OCI-LY1 (cell line): ENCODE data around the gene PRKCB.
"Not testable (repeated sequence)": the region's sequence is repeated elsewhere in the genome, so short reads cannot be mapped to it uniquely, and the experiment has no call there.

Experiments
- H2AFZ ChIP-seq: fragments of 200-600 bp; sonication (generic), shearing (Covaris generic); 2 replicates; pipeline ENCODE4 v1.6.0; 2014; ENCODE audit warnings: antibody characterized with exemption, mild to moderate bottlenecking, low read length
- H3F3A ChIP-seq: fragments of 200-600 bp; sonication (generic), shearing (Covaris generic); 2 replicates; pipeline ENCODE4 v1.6.0; 2014; ENCODE audit warnings: mild to moderate bottlenecking, antibody characterized with exemption, low read length, moderate library complexity; ENCODE audit not compliant: insufficient read depth
- H3K27ac ChIP-seq: fragments of 200-600 bp; sonication (generic); 2 replicates; pipeline ENCODE4 v1.5.1; 2014; ENCODE audit warnings: low read length, mixed run types, mild to moderate bottlenecking, low read depth; ENCODE audit not compliant: poor library complexity, severe bottlenecking
- H3K27me3 ChIP-seq: fragments of 200-600 bp; sonication (generic); 2 replicates; pipeline ENCODE4 v1.6.0; 2014; ENCODE audit warnings: antibody characterized with exemption, mild to moderate bottlenecking, low read length, moderate library complexity; ENCODE audit not compliant: insufficient read depth
- H3K36me3 ChIP-seq: fragments of 200-600 bp; sonication (generic); 2 replicates; pipeline ENCODE4 v1.6.1; 2014; ENCODE audit warnings: mild to moderate bottlenecking, antibody characterized with exemption, low read length, moderate library complexity, mixed read lengths; ENCODE audit not compliant: insufficient read depth
- H3K4me1 ChIP-seq: fragments of 200-600 bp; sonication (generic); 2 replicates; pipeline ENCODE4 v1.5.1; 2014; ENCODE audit warnings: mild to moderate bottlenecking, low read length, moderate library complexity; ENCODE audit not compliant: insufficient read depth, severe bottlenecking
- H3K4me2 ChIP-seq: fragments of 200-600 bp; sonication (generic), shearing (Covaris generic); 2 replicates; pipeline ENCODE4 v1.6.1; 2014; ENCODE audit warnings: low read length
- H3K4me3 ChIP-seq: fragments of 200-600 bp; sonication (generic); 2 replicates; pipeline ENCODE4 v1.5.1; 2014; ENCODE audit warnings: low read length, low read depth, mild to moderate bottlenecking, mixed read lengths; ENCODE audit not compliant: poor library complexity, severe bottlenecking
- H3K79me2 ChIP-seq: fragments of 200-600 bp; shearing (Covaris generic); 2 replicates; pipeline ENCODE4 v1.6.1; 2016; ENCODE audit warnings: mixed run types, low read length, mixed read lengths; ENCODE audit not compliant: insufficient read depth
- H3K9ac ChIP-seq: fragments of 200-600 bp; sonication (generic), shearing (Covaris generic); 2 replicates; pipeline ENCODE4 v1.6.1; 2014; ENCODE audit warnings: mild to moderate bottlenecking, low read length, mixed read lengths
- H3K9me2 ChIP-seq: fragments of 200-600 bp; sonication (generic), shearing (Covaris generic); 2 replicates; pipeline ENCODE4 v1.6.1; 2014; ENCODE audit warnings: low read depth, mild to moderate bottlenecking, low read length, mixed read lengths
- H3K9me3 ChIP-seq: fragments of 200-600 bp; shearing (Covaris generic); 2 replicates; pipeline ENCODE4 v1.6.1; 2014; ENCODE audit warnings: low read length, mixed read lengths
- H4K20me1 ChIP-seq: fragments of 200-600 bp; sonication (generic), shearing (Covaris generic); 2 replicates; pipeline ENCODE4 v1.6.0; 2016; ENCODE audit warnings: mild to moderate bottlenecking, low read length; ENCODE audit not compliant: insufficient read depth
- CTCF ChIP-seq: fragments of 200-600 bp; sonication (generic), shearing (Covaris generic); IDR thresholded peaks from 2 replicates; pipeline ENCODE4 v1.5.1; 2017; ENCODE audit warnings: mild to moderate bottlenecking, antibody characterized with exemption, low read length, moderate library complexity, mixed read lengths
- EZH2 ChIP-seq: fragments of 200-600 bp; sonication (generic), shearing (Covaris generic); IDR thresholded peaks from 2 replicates; pipeline ENCODE4 v1.8.0; 2017; ENCODE audit warnings: borderline replicate concordance, mixed run types, mild to moderate bottlenecking, antibody characterized with exemption, low read length, moderate library complexity, mixed read lengths

The PRKCB gene

GRCh38 chr16:24234737-24235136 lies 399.0 kb downstream of the PRKCB start:
- TF ChIP-seq EZH2 = no peak
- no peak for TF ChIP-seq CTCF
- no peaks in the 10 kb centered on the region for H3F3A ChIP-seq
- no peaks in the 10 kb centered on the region for H3K79me2 ChIP-seq
- no peaks in the 10 kb centered on the region for H3K4me1 ChIP-seq
- no peak overlapping the region for H2AFZ ChIP-seq
- H3K4me3 ChIP-seq = no peak overlapping the region
- H3K27me3 ChIP-seq = no peaks in the 10 kb centered on the region
- no peaks in the 10 kb centered on the region for H3K36me3 ChIP-seq
- no peak overlapping the region for H3K27ac ChIP-seq
- no peak overlapping the region for H3K4me2 ChIP-seq
- no peaks in the 10 kb centered on the region for H3K9me2 ChIP-seq
- H4K20me1 ChIP-seq = no peaks in the 10 kb centered on the region
- no peak overlapping the region for H3K9ac ChIP-seq
- no peaks in the 10 kb centered on the region; the same call in 1 of the 2 replicates for H3K9me3 ChIP-seq

GRCh38 chr16:24235806-24236205 lies 400.0 kb downstream of the PRKCB start:
- no peak overlapping the region for H2AFZ ChIP-seq
- H3F3A ChIP-seq = no peaks in the 10 kb centered on the region
- H4K20me1 ChIP-seq = no peaks in the 10 kb centered on the region
- TF ChIP-seq EZH2 = no peak
- TF ChIP-seq CTCF = no peak
- H3K4me2 ChIP-seq = no peak overlapping the region
- no peaks in the 10 kb centered on the region for H3K27me3 ChIP-seq
- H3K4me1 ChIP-seq = no peaks in the 10 kb centered on the region
- no peaks in the 10 kb centered on the region for H3K36me3 ChIP-seq
- no peaks in the 10 kb centered on the region; the same call in 1 of the 2 replicates for H3K9me3 ChIP-seq
- no peaks in the 10 kb centered on the region for H3K79me2 ChIP-seq
- H3K27ac ChIP-seq = no peak overlapping the region
- no peak overlapping the region for H3K9ac ChIP-seq
- H3K9me2 ChIP-seq = no peaks in the 10 kb centered on the region
- no peak overlapping the region for H3K4me3 ChIP-seq

GRCh38 chr16:24238846-24239245 lies 403.1 kb downstream of the PRKCB start:
- H3K9ac ChIP-seq, H3K27me3 ChIP-seq, H3K4me1 ChIP-seq, H3K79me2 ChIP-seq, H3F3A ChIP-seq, H4K20me1 ChIP-seq, H3K4me3 ChIP-seq, H3K9me3 ChIP-seq, H3K27ac ChIP-seq, H3K9me2 ChIP-seq, H3K36me3 ChIP-seq, H2AFZ ChIP-seq, H3K4me2 ChIP-seq: not testable (repeated sequence)

- Histone ChIP-seq H3K9me3 (no peaks in the 10 kb centered on the region), H3F3A (no peaks in the 10 kb centered on the region), H3K27ac (no peak overlapping the region), H4K20me1 (no peaks in the 10 kb centered on the region), H2AFZ (no peak overlapping the region), H3K4me1 (no peaks in the 10 kb centered on the region), H3K79me2 (no peaks in the 10 kb centered on the region), H3K9me2 (no peaks in the 10 kb centered on the region), H3K4me2 (no peak overlapping the region), H3K4me3 (no peak overlapping the region), H3K27me3 (no peaks in the 10 kb centered on the region), H3K36me3 (no peaks in the 10 kb centered on the region), H3K9ac (no peak overlapping the region)
- TF ChIP-seq CTCF (no peak), EZH2 (no peak)
Measured at GRCh38 chr16:24246911-24247607, 411.3 kb downstream of the PRKCB start.
